HepG2 (cell line): ENCODE measurements around the gene DCAF8. TPM values are rescaled to one million over a fixed set of nuclear protein-coding genes. Genes with fewer than 3 reads are reported as not detected.
A peak's percentile ranks its signal among the peaks of the same experiment; 100 is the strongest.

Source experiments
- ATAD3A ChIP-seq: sonication (generic); formaldehyde crosslinking; IDR thresholded peaks from 2 replicates; pipeline ENCODE4 v1.4.0; 2020; ENCODE audit warnings: missing genetic modification reagents
- BCL3 ChIP-seq: sonication (generic); formaldehyde crosslinking; IDR thresholded peaks from 2 replicates; pipeline ENCODE4 v1.5.1; 2020; ENCODE audit warnings: mild to moderate bottlenecking, missing genetic modification reagents, moderate library complexity
- HOXA7 ChIP-seq: sonication (generic); formaldehyde crosslinking; IDR thresholded peaks from 2 replicates; pipeline ENCODE4 v1.8.1; 2022; ENCODE audit warnings: mild to moderate bottlenecking, missing genetic modification reagents, moderate library complexity
- IKZF4 ChIP-seq: sonication (generic); formaldehyde crosslinking; IDR thresholded peaks from 2 replicates; pipeline ENCODE4 v1.5.1; 2020; ENCODE audit warnings: borderline replicate concordance, mild to moderate bottlenecking, low read depth, missing genetic modification reagents; ENCODE audit errors: not compliant biosample characterization
- MAX ChIP-seq: IDR thresholded peaks from 2 replicates; pipeline ENCODE4 v1.6.1; 2012; ENCODE audit warnings: inconsistent platforms
- MLLT10 ChIP-seq: sonication (generic); formaldehyde crosslinking; IDR thresholded peaks from 2 replicates; pipeline ENCODE4 v1.4.0; 2020; ENCODE audit warnings: missing genetic modification reagents
- MZF1 ChIP-seq: sonication (generic); formaldehyde crosslinking; IDR thresholded peaks from 2 replicates; pipeline ENCODE4 v1.8.1; 2023; ENCODE audit warnings: mild to moderate bottlenecking, missing genetic modification reagents, borderline replicate concordance
- NCOA5 ChIP-seq: sonication (generic); formaldehyde crosslinking; IDR thresholded peaks from 2 replicates; pipeline ENCODE4 v1.4.0; 2020; ENCODE audit warnings: missing genetic modification reagents
- RNF2 ChIP-seq: fragments of 450-650 bp; conservative IDR thresholded peaks from 2 replicates; pipeline ENCODE4 v1.6.1; 2016; ENCODE audit warnings: low read depth
- RORA ChIP-seq: sonication (generic); formaldehyde crosslinking; IDR thresholded peaks from 2 replicates; pipeline ENCODE4 v1.5.0; 2020; ENCODE audit warnings: mild to moderate bottlenecking, missing genetic modification reagents, moderate library complexity
- SRSF1 ChIP-seq: fragments of 200-400 bp; formaldehyde crosslinking; optimal IDR thresholded peaks from 2 replicates; pipeline ENCODE3; 2017; ENCODE audit warnings: mild to moderate bottlenecking, low read depth, low read length, moderate library complexity
- ZNF501 ChIP-seq: sonication (generic); formaldehyde crosslinking; IDR thresholded peaks from 2 replicates; pipeline ENCODE4 v1.5.1; 2020; ENCODE audit warnings: mild to moderate bottlenecking, moderate library complexity, missing genetic modification reagents
- ZNF672 ChIP-seq: sonication (generic); formaldehyde crosslinking; IDR thresholded peaks from 2 replicates; pipeline ENCODE4 v1.8.1; 2022; ENCODE audit warnings: missing genetic modification reagents
- polyA plus RNA-seq, 8 experiments: library from polyadenylated mRNA; depleted of rRNA in 3 of 8; stranded (reverse) in 7 of 8; unstranded in 1 of 8; fragments of >200 nt; fragmentation: Illumina TruSeq in 4 of 8; extraction: Trizol in 4 of 8; gene quantifications; 2 replicates each; pipeline versions ENCODE4 v1.2.1 to v1.2.3, GENCODE V29; 2011 to 2016; ENCODE audit warnings: low read depth in 4 of 8, missing spikeins in 1 of 8, mixed read lengths in 1 of 8; ENCODE audit not compliant: insufficient read depth in 1 of 8
- total RNA-seq, 5 experiments: library from RNA; depleted of rRNA; stranded (reverse); fragments of >200 nt; fragmentation: Illumina TruSeq; extraction: Trizol; gene quantifications; 2 replicates each; pipeline ENCODE4 v1.2.3, GENCODE V29; 2016; ENCODE audit warnings: low read depth in 1 of 5
- TF ChIP-seq, protein P1 (sequence below): sonication (generic); formaldehyde crosslinking; IDR thresholded peaks from 2 replicates; pipeline ENCODE4 v1.4.0; 2020; ENCODE audit warnings: mild to moderate bottlenecking, low read depth, missing genetic modification reagents
- TF ChIP-seq, protein P2 (sequence below): IDR thresholded peaks from 2 replicates; pipeline ENCODE4 v1.6.1; 2016; ENCODE audit warnings: low read depth, missing genetic modification reagents, missing compliant biosample characterization
- TF ChIP-seq, protein P3 (sequence below): sonication (generic); formaldehyde crosslinking; IDR thresholded peaks from 2 replicates; pipeline ENCODE4 v1.4.0; 2020; ENCODE audit warnings: missing genetic modification reagents

DCAF8 gene
- total and polyA plus RNA-seq, 2 of the 13 experiments (the other 11 are each of a cell fraction or from before 2014, with no cell fraction given), result 73.4 to 79.8 TPM

DNA sequence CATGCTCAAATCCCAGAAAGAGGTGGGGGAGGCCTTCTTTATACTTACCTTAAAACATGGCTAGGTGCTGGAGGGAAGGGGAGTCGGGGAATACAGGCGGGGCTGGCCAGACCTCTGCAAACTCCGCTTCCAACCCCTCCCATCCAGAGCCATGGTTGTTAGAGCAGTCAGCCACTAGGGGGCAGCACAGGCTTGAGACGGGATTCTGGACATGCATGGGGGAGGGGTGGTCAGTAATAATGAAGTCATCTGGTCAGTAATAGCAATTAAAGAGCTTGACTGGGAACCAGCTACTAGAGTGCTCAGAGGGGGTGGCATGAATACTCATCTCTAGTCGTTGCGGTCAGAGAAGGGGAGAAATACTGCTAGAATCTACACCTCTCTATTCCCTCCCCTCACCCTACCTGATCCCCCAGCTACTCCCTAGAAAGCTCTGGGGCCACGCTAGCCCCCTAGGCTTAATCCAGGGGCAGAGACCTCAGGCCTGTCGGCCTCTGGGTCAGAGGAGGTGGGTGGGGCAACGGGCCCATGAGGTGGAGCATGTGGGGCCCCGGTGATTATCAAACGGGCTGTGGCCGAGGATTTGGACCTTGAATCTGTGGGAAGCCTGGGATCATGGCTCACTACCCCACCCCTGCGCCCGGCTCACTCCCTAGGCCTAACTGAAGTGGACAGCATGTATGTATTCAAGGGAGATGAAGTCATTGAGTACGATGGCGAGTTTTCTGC, 69.1 kb downstream of the DCAF8 start (continued):
- TF ChIP-seq RORA (CRISPR knock-in tag) (no peak), MZF1 (CRISPR knock-in tag) (no peak), IKZF4 (CRISPR knock-in tag) (no peak), NCOA5 (CRISPR knock-in tag) (no peak), BCL3 (CRISPR knock-in tag) (peak; percentile 39; the same call in 1 of the 2 replicates), SRSF1 (no peak), HOXA7 (CRISPR knock-in tag) (no peak), ZNF501 (0 out of 2 replicates have a peak, but pooled peaks have one; percentile 24), MAX (peak; percentile 42; the same call in 1 of the 2 replicates), MLLT10 (CRISPR knock-in tag) (no peak), RNF2 (no peak), ZNF672 (CRISPR knock-in tag) (no peak), ATAD3A (CRISPR knock-in tag) (no peak)
- TF ChIP-seq, protein P1, sequence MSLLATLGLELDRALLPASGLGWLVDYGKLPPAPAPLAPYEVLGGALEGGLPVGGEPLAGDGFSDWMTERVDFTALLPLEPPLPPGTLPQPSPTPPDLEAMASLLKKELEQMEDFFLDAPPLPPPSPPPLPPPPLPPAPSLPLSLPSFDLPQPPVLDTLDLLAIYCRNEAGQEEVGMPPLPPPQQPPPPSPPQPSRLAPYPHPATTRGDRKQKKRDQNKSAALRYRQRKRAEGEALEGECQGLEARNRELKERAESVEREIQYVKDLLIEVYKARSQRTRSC (CRISPR knock-in tag), result no peak
- TF ChIP-seq, protein P2, sequence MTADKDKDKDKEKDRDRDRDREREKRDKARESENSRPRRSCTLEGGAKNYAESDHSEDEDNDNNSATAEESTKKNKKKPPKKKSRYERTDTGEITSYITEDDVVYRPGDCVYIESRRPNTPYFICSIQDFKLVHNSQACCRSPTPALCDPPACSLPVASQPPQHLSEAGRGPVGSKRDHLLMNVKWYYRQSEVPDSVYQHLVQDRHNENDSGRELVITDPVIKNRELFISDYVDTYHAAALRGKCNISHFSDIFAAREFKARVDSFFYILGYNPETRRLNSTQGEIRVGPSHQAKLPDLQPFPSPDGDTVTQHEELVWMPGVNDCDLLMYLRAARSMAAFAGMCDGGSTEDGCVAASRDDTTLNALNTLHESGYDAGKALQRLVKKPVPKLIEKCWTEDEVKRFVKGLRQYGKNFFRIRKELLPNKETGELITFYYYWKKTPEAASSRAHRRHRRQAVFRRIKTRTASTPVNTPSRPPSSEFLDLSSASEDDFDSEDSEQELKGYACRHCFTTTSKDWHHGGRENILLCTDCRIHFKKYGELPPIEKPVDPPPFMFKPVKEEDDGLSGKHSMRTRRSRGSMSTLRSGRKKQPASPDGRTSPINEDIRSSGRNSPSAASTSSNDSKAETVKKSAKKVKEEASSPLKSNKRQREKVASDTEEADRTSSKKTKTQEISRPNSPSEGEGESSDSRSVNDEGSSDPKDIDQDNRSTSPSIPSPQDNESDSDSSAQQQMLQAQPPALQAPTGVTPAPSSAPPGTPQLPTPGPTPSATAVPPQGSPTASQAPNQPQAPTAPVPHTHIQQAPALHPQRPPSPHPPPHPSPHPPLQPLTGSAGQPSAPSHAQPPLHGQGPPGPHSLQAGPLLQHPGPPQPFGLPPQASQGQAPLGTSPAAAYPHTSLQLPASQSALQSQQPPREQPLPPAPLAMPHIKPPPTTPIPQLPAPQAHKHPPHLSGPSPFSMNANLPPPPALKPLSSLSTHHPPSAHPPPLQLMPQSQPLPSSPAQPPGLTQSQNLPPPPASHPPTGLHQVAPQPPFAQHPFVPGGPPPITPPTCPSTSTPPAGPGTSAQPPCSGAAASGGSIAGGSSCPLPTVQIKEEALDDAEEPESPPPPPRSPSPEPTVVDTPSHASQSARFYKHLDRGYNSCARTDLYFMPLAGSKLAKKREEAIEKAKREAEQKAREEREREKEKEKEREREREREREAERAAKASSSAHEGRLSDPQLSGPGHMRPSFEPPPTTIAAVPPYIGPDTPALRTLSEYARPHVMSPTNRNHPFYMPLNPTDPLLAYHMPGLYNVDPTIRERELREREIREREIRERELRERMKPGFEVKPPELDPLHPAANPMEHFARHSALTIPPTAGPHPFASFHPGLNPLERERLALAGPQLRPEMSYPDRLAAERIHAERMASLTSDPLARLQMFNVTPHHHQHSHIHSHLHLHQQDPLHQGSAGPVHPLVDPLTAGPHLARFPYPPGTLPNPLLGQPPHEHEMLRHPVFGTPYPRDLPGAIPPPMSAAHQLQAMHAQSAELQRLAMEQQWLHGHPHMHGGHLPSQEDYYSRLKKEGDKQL (CRISPR knock-in tag), result no peak
- TF ChIP-seq, protein P3, sequence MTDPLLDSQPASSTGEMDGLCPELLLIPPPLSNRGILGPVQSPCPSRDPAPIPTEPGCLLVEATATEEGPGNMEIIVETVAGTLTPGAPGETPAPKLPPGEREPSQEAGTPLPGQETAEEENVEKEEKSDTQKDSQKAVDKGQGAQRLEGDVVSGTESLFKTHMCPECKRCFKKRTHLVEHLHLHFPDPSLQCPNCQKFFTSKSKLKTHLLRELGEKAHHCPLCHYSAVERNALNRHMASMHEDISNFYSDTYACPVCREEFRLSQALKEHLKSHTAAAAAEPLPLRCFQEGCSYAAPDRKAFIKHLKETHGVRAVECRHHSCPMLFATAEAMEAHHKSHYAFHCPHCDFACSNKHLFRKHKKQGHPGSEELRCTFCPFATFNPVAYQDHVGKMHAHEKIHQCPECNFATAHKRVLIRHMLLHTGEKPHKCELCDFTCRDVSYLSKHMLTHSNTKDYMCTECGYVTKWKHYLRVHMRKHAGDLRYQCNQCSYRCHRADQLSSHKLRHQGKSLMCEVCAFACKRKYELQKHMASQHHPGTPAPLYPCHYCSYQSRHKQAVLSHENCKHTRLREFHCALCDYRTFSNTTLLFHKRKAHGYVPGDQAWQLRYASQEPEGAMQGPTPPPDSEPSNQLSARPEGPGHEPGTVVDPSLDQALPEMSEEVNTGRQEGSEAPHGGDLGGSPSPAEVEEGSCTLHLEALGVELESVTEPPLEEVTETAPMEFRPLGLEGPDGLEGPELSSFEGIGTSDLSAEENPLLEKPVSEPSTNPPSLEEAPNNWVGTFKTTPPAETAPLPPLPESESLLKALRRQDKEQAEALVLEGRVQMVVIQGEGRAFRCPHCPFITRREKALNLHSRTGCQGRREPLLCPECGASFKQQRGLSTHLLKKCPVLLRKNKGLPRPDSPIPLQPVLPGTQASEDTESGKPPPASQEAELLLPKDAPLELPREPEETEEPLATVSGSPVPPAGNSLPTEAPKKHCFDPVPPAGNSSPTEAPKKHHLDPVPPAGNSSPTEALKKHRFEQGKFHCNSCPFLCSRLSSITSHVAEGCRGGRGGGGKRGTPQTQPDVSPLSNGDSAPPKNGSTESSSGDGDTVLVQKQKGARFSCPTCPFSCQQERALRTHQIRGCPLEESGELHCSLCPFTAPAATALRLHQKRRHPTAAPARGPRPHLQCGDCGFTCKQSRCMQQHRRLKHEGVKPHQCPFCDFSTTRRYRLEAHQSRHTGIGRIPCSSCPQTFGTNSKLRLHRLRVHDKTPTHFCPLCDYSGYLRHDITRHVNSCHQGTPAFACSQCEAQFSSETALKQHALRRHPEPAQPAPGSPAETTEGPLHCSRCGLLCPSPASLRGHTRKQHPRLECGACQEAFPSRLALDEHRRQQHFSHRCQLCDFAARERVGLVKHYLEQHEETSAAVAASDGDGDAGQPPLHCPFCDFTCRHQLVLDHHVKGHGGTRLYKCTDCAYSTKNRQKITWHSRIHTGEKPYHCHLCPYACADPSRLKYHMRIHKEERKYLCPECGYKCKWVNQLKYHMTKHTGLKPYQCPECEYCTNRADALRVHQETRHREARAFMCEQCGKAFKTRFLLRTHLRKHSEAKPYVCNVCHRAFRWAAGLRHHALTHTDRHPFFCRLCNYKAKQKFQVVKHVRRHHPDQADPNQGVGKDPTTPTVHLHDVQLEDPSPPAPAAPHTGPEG (CRISPR knock-in tag), result no peak
